Right atrium auricular region (tissue), 2 donors: Measurements from ENCODE around the gene LIM2. TPM values are rescaled to one million over a fixed set of nuclear protein-coding genes. Genes with fewer than 3 reads are reported as not detected.

Source experiments
- DNase-seq: peaks from one replicate; pipeline ENCODE4 v3.0.0-alpha.2; 2019; ENCODE audit warnings: low spot score
- H3K27ac ChIP-seq, 2 donors: fragments of 200-600 bp; sonication (generic); 1 replicate in 1 of 2; 2 replicates in 1 of 2; pipeline ENCODE4 v1.5.1; 2016 to 2019
- H3K27me3 ChIP-seq, 2 donors: fragments of 200-600 bp; sonication (generic); one replicate each; pipeline versions ENCODE4 v1.5.1 to v1.6.0; 2017 to 2019
- H3K36me3 ChIP-seq: fragments of 200-600 bp; sonication (generic); one replicate; pipeline ENCODE4 v1.5.1; 2016
- H3K4me1 ChIP-seq, 2 donors: fragments of 200-600 bp; sonication (generic); one replicate each; pipeline versions ENCODE4 v1.5.1 to v1.6.0; 2017 to 2019
- H3K4me3 ChIP-seq, 2 donors: fragments of 200-600 bp; sonication (generic); 1 replicate in 1 of 2; 2 replicates in 1 of 2; pipeline ENCODE4 v1.5.1; 2017 to 2019; ENCODE audit warnings: mild to moderate bottlenecking in 1 of 2, moderate library complexity in 1 of 2
- H3K9me3 ChIP-seq, 2 donors: fragments of 200-600 bp; sonication (generic); one replicate each; pipeline ENCODE4 v1.5.1; 2019
- CTCF ChIP-seq, 2 donors: fragments of 200-600 bp; sonication (generic); IDR thresholded peaks; one replicate each; pipeline ENCODE4 v1.5.1; 2019; ENCODE audit warnings: antibody characterized with exemption in 2 of 2
- total RNA-seq, 2 donors: library from RNA; depleted of rRNA; stranded (reverse); fragments of >200 nt; gene quantifications; one replicate each; pipeline ENCODE4 v1.1.0, GENCODE V29; 2016

Gene LIM2
- total RNA-seq, 2 donors from 2014 or later = not detected

- Histone ChIP-seq H3K4me3 (peak overlapping the region; percentile 78 to 79), H3K27ac (peak overlapping the region; percentile 95 to 99), H3K4me1 (peaks cover 0 to 48% of the 10 kb centered on the region in 2 donors), H3K9me3 (no peaks in the 10 kb centered on the region), H3K27me3 (no peaks in the 10 kb centered on the region), H3K36me3 (no peaks in the 10 kb centered on the region)
- TF ChIP-seq CTCF (IDR thresholded peaks at IDR 0.05) = no peak
- peak; percentile 62 for DNase-seq
Observed at GRCh38 chr19:51365211-51365964, 22.4 kb downstream of the LIM2 start.

- Histone ChIP-seq H3K4me1 (peaks cover 0 to 48% of the 10 kb centered on the region in 2 donors), H3K9me3 (no peaks in the 10 kb centered on the region), H3K27ac (peak overlapping the region; percentile 95 to 99), H3K4me3 (peak overlapping the region in 1 of 2 donors; percentile 78), H3K27me3 (no peaks in the 10 kb centered on the region), H3K36me3 (no peaks in the 10 kb centered on the region)
- no peak for TF ChIP-seq CTCF (IDR thresholded peaks at IDR 0.05)
- no peak for DNase-seq
Observed at GRCh38 chr19:51364200-51365106, 23.3 kb downstream of the LIM2 start.

- Histone ChIP-seq H3K27ac (peak overlapping the region; percentile 14 to 45), H3K27me3 (no peaks in the 10 kb centered on the region), H3K9me3 (no peaks in the 10 kb centered on the region), H3K36me3 (no peaks in the 10 kb centered on the region), H3K4me3 (no peak overlapping the region), H3K4me1 (peaks cover 0 to 39% of the 10 kb centered on the region in 2 donors)
- TF ChIP-seq CTCF (IDR thresholded peaks at IDR 0.05) = no peak
- DNase-seq = no peak
Observed at GRCh38 chr19:51361239-51361638, 26.5 kb downstream of the LIM2 start.

- Histone ChIP-seq H3K27ac (no peak overlapping the region), H3K9me3 (no peaks in the 10 kb centered on the region), H3K27me3 (no peaks in the 10 kb centered on the region), H3K4me3 (no peak overlapping the region), H3K4me1 (peaks cover 0 to 24% of the 10 kb centered on the region in 2 donors), H3K36me3 (no peaks in the 10 kb centered on the region)
- no peak for DNase-seq
- no peak for TF ChIP-seq CTCF (IDR thresholded peaks at IDR 0.05)
Observed at GRCh38 chr19:51359294-51359693, 28.5 kb downstream of the LIM2 start.

- no peak overlapping the region for H3K27ac ChIP-seq
- DNase-seq = no peak
- H3K4me1 ChIP-seq = peaks cover 0 to 12% of the 10 kb centered on the region in 2 donors
- H3K4me3 ChIP-seq = no peak overlapping the region
- no peaks in the 10 kb centered on the region for H3K9me3 ChIP-seq
- H3K27me3 ChIP-seq = no peaks in the 10 kb centered on the region
- TF ChIP-seq CTCF (IDR thresholded peaks at IDR 0.05) = no peak
- H3K36me3 ChIP-seq = peaks cover 1% of the 10 kb centered on the region
Observed at GRCh38 chr19:51357952-51358351, 29.8 kb downstream of the LIM2 start.
